ENCODE data around the gene RNF141.

The RNF141 gene

GRCh38 chr11:10522276-10522675, 18.7 kb downstream of the RNF141 start:
- no peak for FAIRE-seq

GRCh38 chr11:10520562-10520961, 20.4 kb downstream of the RNF141 start:
- FAIRE-seq = no peak

- FAIRE-seq = no peak
These were observed 21.4 kb downstream of the RNF141 start for GRCh38 chr11:10519630-10520029.

- FAIRE-seq = no peak
These were observed 22.1 kb downstream of the RNF141 start for GRCh38 chr11:10518891-10519290.

- no peak for FAIRE-seq
These were observed 22.9 kb downstream of the RNF141 start for GRCh38 chr11:10518123-10518522.

- no peak for FAIRE-seq
These were observed 25.6 kb downstream of the RNF141 start for GRCh38 chr11:10515418-10515817.

- no peak for FAIRE-seq
These were observed 26.3 kb downstream of the RNF141 start for GRCh38 chr11:10514709-10515108.

- no peak for FAIRE-seq
These were observed 26.8 kb downstream of the RNF141 start for GRCh38 chr11:10514202-10514601.

- no peak for FAIRE-seq
These were observed 29.8 kb downstream of the RNF141 start for GRCh38 chr11:10511181-10511621.

GRCh38 chr11:10506008-10506370, 35.0 kb downstream of the RNF141 start:
- no peak for FAIRE-seq

- no peak for FAIRE-seq
These were observed 35.5 kb downstream of the RNF141 start for GRCh38 chr11:10505278-10506007.

GRCh38 chr11:10504490-10504889, 36.5 kb downstream of the RNF141 start:
- FAIRE-seq = no peak

- FAIRE-seq = no peak
These were observed 37.1 kb downstream of the RNF141 start for GRCh38 chr11:10503777-10504480.

- FAIRE-seq = no peak
These were observed 37.8 kb downstream of the RNF141 start for GRCh38 chr11:10503221-10503620.

GRCh38 chr11:10502770-10503169, 38.2 kb downstream of the RNF141 start:
- FAIRE-seq = no peak

GRCh38 chr11:10502065-10502680, 38.8 kb downstream of the RNF141 start:
- no peak for FAIRE-seq

- no peak for FAIRE-seq
These were observed 40.0 kb downstream of the RNF141 start for GRCh38 chr11:10500757-10501684.

GRCh38 chr11:10499874-10500601, 40.9 kb downstream of the RNF141 start:
- FAIRE-seq = no peak

GRCh38 chr11:10499452-10499851, 41.5 kb downstream of the RNF141 start:
- FAIRE-seq = no peak

- no peak for FAIRE-seq
These were observed 42.3 kb downstream of the RNF141 start for GRCh38 chr11:10498426-10499250.

- no peak for FAIRE-seq
These were observed 43.0 kb downstream of the RNF141 start for GRCh38 chr11:10498022-10498400.
